ENCODE results near the gene SELENOF.

DNA sequence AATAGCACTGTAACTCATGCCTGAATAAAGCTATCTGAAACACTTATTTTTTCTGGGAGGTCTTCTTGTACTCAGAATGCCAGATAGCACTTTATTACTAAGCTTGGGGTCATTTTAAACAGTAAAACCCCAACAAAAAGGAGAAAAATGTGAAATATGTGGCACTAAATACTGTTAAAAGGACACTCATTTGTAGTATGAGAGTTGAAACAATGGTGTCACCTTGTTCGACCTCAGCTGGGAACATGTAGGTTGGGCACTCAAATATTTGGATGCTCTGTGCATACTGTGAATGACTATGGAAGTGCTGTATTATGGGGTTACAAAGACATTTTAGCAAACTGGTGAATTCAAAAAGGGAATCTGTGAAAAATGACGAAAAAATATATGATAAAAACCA, 53.9 kb downstream of the SELENOF start:
- TF ChIP-seq CTCF (IDR thresholded peaks at IDR 0.05): no peak
- no peak for TF ChIP-seq POLR2AphosphoS5 (IDR thresholded peaks at IDR 0.05)
- no peak for TF ChIP-seq POLR2A (IDR thresholded peaks at IDR 0.05)
- no peak for TF ChIP-seq EP300 (IDR thresholded peaks at IDR 0.05; ENCODE audit: low read depth)
